HepG2 (cell line): ENCODE results near the gene USP28.

Experiments used
- HDAC6 ChIP-seq: fragments of 200-600 bp; sonication (generic); IDR thresholded peaks from 2 replicates; pipeline ENCODE4 v1.7.0; 2017; ENCODE audit warnings: mild to moderate bottlenecking, antibody characterized with exemption, low read length, low read depth
- POLR2A ChIP-seq, 2 experiments: IDR thresholded peaks; 2 replicates each; pipeline ENCODE4 v1.6.1; 2011; ENCODE audit warnings: low read depth in 2 of 2, low read length in 2 of 2, mild to moderate bottlenecking in 1 of 2, moderate library complexity in 1 of 2; ENCODE audit not compliant: insufficient read depth in 1 of 2
- TERF1 ChIP-seq: sonication (generic); formaldehyde crosslinking; IDR thresholded peaks from 2 replicates; pipeline ENCODE4 v1.8.0; 2022; ENCODE audit warnings: mild to moderate bottlenecking, missing genetic modification reagents, moderate library complexity
- ZFP36 ChIP-seq: fragments of 150-350 bp; IDR thresholded peaks from 2 replicates; pipeline ENCODE4 v1.6.1; 2018; ENCODE audit warnings: borderline replicate concordance, low read length, low read depth; ENCODE audit not compliant: partially characterized antibody
- ZFYVE20 ChIP-seq: sonication (generic); formaldehyde crosslinking; IDR thresholded peaks from 2 replicates; pipeline ENCODE4 v1.8.0; 2023; ENCODE audit warnings: low read depth, mild to moderate bottlenecking, moderate library complexity, missing genetic modification reagents, borderline replicate concordance
- ZNF549 ChIP-seq: sonication (generic); formaldehyde crosslinking; IDR thresholded peaks from 2 replicates; pipeline ENCODE4 v1.5.0; 2020; ENCODE audit warnings: missing genetic modification reagents
- ZNF639 ChIP-seq: conservative IDR thresholded peaks from 2 replicates; pipeline ENCODE4 v1.6.1; 2018; ENCODE audit warnings: missing genetic modification reagents
- ZSCAN22 ChIP-seq: sonication (generic); formaldehyde crosslinking; IDR thresholded peaks from 2 replicates; pipeline ENCODE4 v1.4.0; 2020; ENCODE audit warnings: mild to moderate bottlenecking, missing genetic modification reagents

- TF ChIP-seq POLR2A (IDR thresholded peaks at IDR 0.05; ENCODE audit: insufficient read depth in 1 of 2, low read depth in 2 of 2, low read length in 2 of 2) (no peak), ZSCAN22 (CRISPR knock-in tag) (no peak), ZFYVE20 (CRISPR knock-in tag) (no peak), TERF1 (CRISPR knock-in tag) (no peak), ZNF549 (CRISPR knock-in tag) (no peak), HDAC6 (no peak), ZNF639 (no peak), ZFP36 (no peak)
Measured at GRCh38 chr11:113773092-113773415, 102.3 kb downstream of the USP28 start.
